Choroid plexus epithelial cell (primary cell): Measurements from ENCODE around the gene VCPKMT.

ENCODE experiments used
- DNase-seq: peaks from one replicate; pipeline ENCODE4 v3.0.0-alpha.2; 2010; ENCODE audit warnings: low read depth
- H3K4me3 ChIP-seq: 2 replicates; pipeline ENCODE4 v1.5.1; 2011; ENCODE audit warnings: low read depth, mild to moderate bottlenecking, control low read depth, low read length, moderate library complexity
- TF ChIP-seq, protein P1 (sequence below): conservative IDR thresholded peaks from 2 replicates; pipeline ENCODE4 v1.5.1; 2011; ENCODE audit warnings: low read depth, mild to moderate bottlenecking, control low read depth, inconsistent platforms, low read length, moderate library complexity

VCPKMT gene

DNA sequence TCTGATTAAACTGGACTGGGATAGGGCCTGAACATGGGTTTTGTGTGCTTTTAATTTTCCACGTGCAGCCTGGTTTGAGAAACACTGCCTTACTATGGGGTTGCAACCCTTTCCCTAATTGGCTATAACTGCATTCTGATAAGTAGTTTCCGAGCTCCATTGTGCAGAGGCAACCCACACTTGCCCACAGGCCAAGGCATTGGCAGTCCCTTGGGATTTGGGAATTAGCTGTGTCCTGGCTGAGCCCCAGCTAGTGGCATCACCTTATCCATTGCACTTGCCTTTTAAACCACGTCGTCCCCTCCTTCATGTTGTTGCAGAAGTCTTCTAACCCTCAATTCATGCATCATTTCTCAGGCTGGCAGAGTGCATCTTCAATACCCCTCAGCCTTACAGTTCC, 10.2 kb downstream of the VCPKMT start:
- no peak for DNase-seq
- H3K4me3 ChIP-seq, result no peak overlapping the region
- TF ChIP-seq, protein P1, sequence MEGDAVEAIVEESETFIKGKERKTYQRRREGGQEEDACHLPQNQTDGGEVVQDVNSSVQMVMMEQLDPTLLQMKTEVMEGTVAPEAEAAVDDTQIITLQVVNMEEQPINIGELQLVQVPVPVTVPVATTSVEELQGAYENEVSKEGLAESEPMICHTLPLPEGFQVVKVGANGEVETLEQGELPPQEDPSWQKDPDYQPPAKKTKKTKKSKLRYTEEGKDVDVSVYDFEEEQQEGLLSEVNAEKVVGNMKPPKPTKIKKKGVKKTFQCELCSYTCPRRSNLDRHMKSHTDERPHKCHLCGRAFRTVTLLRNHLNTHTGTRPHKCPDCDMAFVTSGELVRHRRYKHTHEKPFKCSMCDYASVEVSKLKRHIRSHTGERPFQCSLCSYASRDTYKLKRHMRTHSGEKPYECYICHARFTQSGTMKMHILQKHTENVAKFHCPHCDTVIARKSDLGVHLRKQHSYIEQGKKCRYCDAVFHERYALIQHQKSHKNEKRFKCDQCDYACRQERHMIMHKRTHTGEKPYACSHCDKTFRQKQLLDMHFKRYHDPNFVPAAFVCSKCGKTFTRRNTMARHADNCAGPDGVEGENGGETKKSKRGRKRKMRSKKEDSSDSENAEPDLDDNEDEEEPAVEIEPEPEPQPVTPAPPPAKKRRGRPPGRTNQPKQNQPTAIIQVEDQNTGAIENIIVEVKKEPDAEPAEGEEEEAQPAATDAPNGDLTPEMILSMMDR, result no peak

- no peak overlapping the region for H3K4me3 ChIP-seq
- TF ChIP-seq, protein P1, result no peak
- DNase-seq, result peak; percentile 65
These were observed 12.8 kb downstream of the VCPKMT start for GRCh38 chr14:50103558-50103957.

GRCh38 chr14:50101417-50101816, 15.0 kb downstream of the VCPKMT start:
- DNase-seq, result no peak
- H3K4me3 ChIP-seq, result no peak overlapping the region
- TF ChIP-seq, protein P1, result no peak

DNA sequence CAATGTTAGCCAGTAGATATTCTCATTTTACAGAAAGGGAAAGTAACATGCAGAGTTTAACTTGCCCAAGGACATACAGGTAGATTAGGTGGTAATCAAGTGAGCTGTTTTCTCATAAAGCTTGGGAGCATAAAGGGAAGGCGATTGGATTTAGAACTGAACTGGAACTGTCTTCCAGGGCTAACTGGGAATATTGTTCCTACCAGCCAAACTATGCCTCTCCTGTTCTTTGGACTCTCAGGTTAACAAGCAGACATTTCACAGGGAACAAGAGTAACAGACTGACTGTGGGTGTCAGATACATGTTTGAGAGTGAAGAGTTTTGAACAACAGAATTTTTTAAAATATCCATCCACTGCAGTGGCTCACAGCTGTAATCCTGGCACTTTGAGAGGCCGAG, 15.6 kb downstream of the VCPKMT start:
- no peak for DNase-seq
- no peak overlapping the region for H3K4me3 ChIP-seq

DNA sequence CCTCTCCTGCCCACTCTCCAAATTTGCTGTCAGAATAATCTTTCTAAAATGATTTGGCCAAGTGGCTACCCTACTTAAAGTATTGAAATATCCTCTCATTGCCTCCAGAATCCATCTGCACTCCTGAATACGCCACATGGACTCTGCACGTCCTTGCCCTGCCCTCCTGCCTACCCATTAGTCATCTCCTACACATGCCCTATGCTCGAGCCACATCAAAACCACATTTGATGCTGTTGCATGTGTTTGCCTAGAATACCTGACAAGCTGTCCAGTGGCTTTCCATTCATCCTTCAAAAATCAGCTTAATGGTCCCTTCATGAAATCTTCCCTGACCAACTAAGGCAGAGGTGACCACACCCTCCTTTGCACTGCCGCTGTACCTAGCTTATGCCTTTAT, 17.0 kb downstream of the VCPKMT start:
- no peak overlapping the region for H3K4me3 ChIP-seq
- TF ChIP-seq, protein P1, result no peak
- DNase-seq, result no peak

More for the DNA sequence above, 15.6 kb downstream of the VCPKMT start:
- TF ChIP-seq, protein P1, result no peak

DNA sequence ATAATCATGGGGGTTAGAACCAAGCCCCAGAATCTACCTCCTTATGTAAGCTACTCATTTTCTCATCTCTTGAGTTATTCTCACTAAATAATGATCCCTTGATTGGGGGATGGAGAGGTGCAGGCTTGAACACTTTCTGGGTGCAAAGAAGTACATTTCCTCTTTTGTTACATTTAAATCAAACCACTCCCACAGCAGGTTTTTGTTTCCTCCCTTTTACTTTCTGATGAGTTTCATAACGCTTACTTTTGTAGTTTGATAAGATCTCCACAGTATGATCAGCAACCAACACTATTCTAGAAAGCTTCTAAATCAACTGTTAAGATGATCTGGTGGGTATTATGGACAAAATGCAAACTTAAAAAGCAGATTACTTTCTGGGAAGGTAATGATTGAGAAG, 20.5 kb downstream of the VCPKMT start:
- no peak for DNase-seq
- no peak overlapping the region for H3K4me3 ChIP-seq
- TF ChIP-seq, protein P1, result no peak

DNA sequence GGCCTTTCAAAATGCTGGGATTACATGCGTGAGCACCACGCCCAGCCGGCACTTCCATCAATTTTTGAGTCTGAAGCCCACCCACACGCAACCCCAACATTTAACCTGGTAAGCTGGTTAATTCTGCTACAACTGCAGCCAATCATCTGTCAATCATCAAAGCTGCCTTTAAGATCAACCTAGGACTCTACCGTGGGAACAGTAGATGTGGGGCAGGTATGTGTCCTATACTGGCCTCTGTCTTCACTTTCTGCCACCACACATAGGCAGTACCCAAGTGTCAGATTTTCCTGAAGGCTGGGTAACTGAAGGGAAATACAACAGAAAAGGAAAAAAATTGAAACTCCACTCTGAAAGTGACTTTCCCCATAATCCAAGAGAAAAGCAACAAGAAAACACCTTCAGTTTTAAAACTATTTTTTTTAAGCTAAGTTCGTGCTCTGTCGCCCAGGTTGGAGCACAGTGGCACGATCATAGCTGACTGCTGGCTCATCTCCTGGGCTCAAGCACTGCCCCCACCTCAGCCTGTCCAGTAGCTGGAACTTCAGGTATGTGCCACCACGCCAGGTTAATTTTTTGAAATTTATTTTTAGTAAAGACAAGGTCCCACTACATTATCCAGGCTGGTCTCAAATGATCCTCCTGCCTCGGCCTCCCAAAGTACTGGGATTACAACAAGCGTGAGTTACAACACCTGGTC, 22.2 kb downstream of the VCPKMT start:
- H3K4me3 ChIP-seq, result no peak overlapping the region
- TF ChIP-seq, protein P1, result no peak
- DNase-seq, result no peak
